ENCODE results near the gene B3GNT9.

GRCh38 chr16:67108489-67108888, 42.3 kb downstream of the B3GNT9 start:
- TF ChIP-seq CTCF (IDR thresholded peaks at IDR 0.05), result no peak
- no peak for TF ChIP-seq POLR2A (IDR thresholded peaks at IDR 0.05)
- TF ChIP-seq POLR2AphosphoS5 (IDR thresholded peaks at IDR 0.05; ENCODE audit: insufficient read depth in 1 of 2, low read depth in 1 of 2), result no peak
